B cell (primary cell): ENCODE results near the gene VPS13D.

Experiments used
- CTCF ChIP-seq: fragments of 200-600 bp; IDR thresholded peaks from one replicate; pipeline ENCODE4 v1.8.0; 2022; ENCODE audit warnings: antibody characterized with exemption, mild to moderate bottlenecking
- EZH2 ChIP-seq: IDR thresholded peaks from 2 replicates; pipeline ENCODE4 v1.6.1; 2012; ENCODE audit warnings: borderline replicate concordance, low read depth, mild to moderate bottlenecking, moderate library complexity, low read length; ENCODE audit not compliant: insufficient read depth, poor library complexity, severe bottlenecking

- TF ChIP-seq EZH2 (no peak), CTCF (no peak)
Observed at GRCh38 chr1:12336413-12336812, 106.6 kb downstream of the VPS13D start.
